SU-DHL-6 (cell line): ENCODE results near the gene RACGAP1.

Experiments
- H2AFZ ChIP-seq: fragments of 200-600 bp; sonication (generic); 2 replicates; pipeline ENCODE4 v1.6.1; 2014; ENCODE audit warnings: low read depth, mild to moderate bottlenecking, moderate library complexity, mixed read lengths, antibody characterized with exemption, low read length; ENCODE audit not compliant: severe bottlenecking
- H3F3A ChIP-seq: fragments of 200-600 bp; shearing (Covaris generic); 2 replicates; pipeline ENCODE4 v1.6.0; 2016; ENCODE audit warnings: antibody characterized with exemption, mild to moderate bottlenecking; ENCODE audit not compliant: insufficient read depth
- H3K27ac ChIP-seq: fragments of 200-600 bp; sonication (generic); 2 replicates; pipeline ENCODE4 v1.5.1; 2016; ENCODE audit warnings: low read depth, mild to moderate bottlenecking, low read length, moderate library complexity, mixed read lengths
- H3K27me3 ChIP-seq: fragments of 200-600 bp; sonication (generic), shearing (Covaris generic); 2 replicates; pipeline ENCODE4 v1.6.0; 2014; ENCODE audit warnings: mild to moderate bottlenecking, low read length
- H3K36me3 ChIP-seq: fragments of 200-600 bp; sonication (generic); 2 replicates; pipeline ENCODE4 v1.6.1; 2014; ENCODE audit warnings: mild to moderate bottlenecking, low read length, mixed read lengths
- H3K4me2 ChIP-seq: fragments of 300-600, 200-600 bp; shearing (Covaris generic), sonication (generic); 2 replicates; pipeline ENCODE4 v1.6.0; 2014; ENCODE audit warnings: low read length, low read depth, mild to moderate bottlenecking; ENCODE audit not compliant: poor library complexity, severe bottlenecking
- H3K4me3 ChIP-seq: fragments of 200-600 bp; sonication (generic); 2 replicates; pipeline ENCODE4 v1.5.1; 2014; ENCODE audit warnings: antibody characterized with exemption, low read length, mild to moderate bottlenecking, mixed read lengths; ENCODE audit not compliant: insufficient read depth, poor library complexity, severe bottlenecking
- H3K79me2 ChIP-seq: fragments of 200-600 bp; sonication (generic); 2 replicates; pipeline ENCODE4 v1.6.1; 2014; ENCODE audit warnings: mild to moderate bottlenecking, low read length, moderate library complexity; ENCODE audit not compliant: insufficient read depth
- H3K9ac ChIP-seq: fragments of 200-600 bp; sonication (generic); 2 replicates; pipeline ENCODE4 v1.7.0; 2014; ENCODE audit warnings: mild to moderate bottlenecking, low read length
- H3K9me2 ChIP-seq: fragments of 200-600 bp; sonication (generic); replicated peaks from 2 replicates; pipeline ENCODE4 v1.6.1; 2014; ENCODE audit warnings: low read length; ENCODE audit not compliant: insufficient read depth
- H3K9me3 ChIP-seq: fragments of 200-600 bp; sonication (generic); 2 replicates; pipeline ENCODE4 v1.6.1; 2014; ENCODE audit warnings: low read length, mixed read lengths; ENCODE audit not compliant: insufficient read depth
- H4K20me1 ChIP-seq: fragments of 200-600 bp; sonication (generic); 2 replicates; pipeline ENCODE4 v1.6.1; 2014; ENCODE audit warnings: low read depth, mild to moderate bottlenecking, antibody characterized with exemption, low read length, moderate library complexity, mixed read lengths
- CTCF ChIP-seq: fragments of 200-600 bp; sonication (generic); IDR thresholded peaks from one replicate; pipeline ENCODE4 v1.5.1; 2017; ENCODE audit warnings: antibody characterized with exemption, mild to moderate bottlenecking, low read length, moderate library complexity; ENCODE audit not compliant: insufficient read depth, poor library complexity, severe bottlenecking
- EZH2phosphoT487 ChIP-seq: fragments of 200-600 bp; sonication (generic), shearing (Covaris generic); conservative IDR thresholded peaks from 2 replicates; pipeline ENCODE4 v1.6.1; 2018; ENCODE audit warnings: mild to moderate bottlenecking, antibody characterized with exemption, low read length, moderate library complexity, mixed read lengths

RACGAP1 gene

GRCh38 chr12:50057896-50058670 is 32.8 kb upstream of the RACGAP1 start:
- Histone ChIP-seq H3K9ac (peak overlapping the region; percentile 54), H2AFZ (no peak overlapping the region), H3K79me2 (no peaks in the 10 kb centered on the region), H3K27ac (no peak overlapping the region), H3K9me3 (no peaks in the 10 kb centered on the region), H3K36me3 (no peaks in the 10 kb centered on the region), H3K27me3 (no peaks in the 10 kb centered on the region), H3K9me2 (no peaks in the 10 kb centered on the region), H4K20me1 (no peaks in the 10 kb centered on the region), H3K4me2 (peak overlapping the region; percentile 65), H3K4me3 (peak overlapping the region; percentile 63), H3F3A (no peaks in the 10 kb centered on the region)
- TF ChIP-seq CTCF, result no peak
- no peak for TF ChIP-seq EZH2phosphoT487

GRCh38 chr12:50057000-50057841 is 31.9 kb upstream of the RACGAP1 start, which contains the start of gene ASIC1:
ASIC1 (plus strand) TSS chr12:50057596; CDS start chr12:50058767, 1,171 bp downstream.
- H3F3A ChIP-seq, result no peaks in the 10 kb centered on the region
- peak within 1 kb of the TSS; percentile 65 for H3K4me2 ChIP-seq
- H4K20me1 ChIP-seq, result no peaks in the 10 kb centered on the region
- no peaks in the 10 kb centered on the region for H3K27me3 ChIP-seq
- H3K27ac ChIP-seq, result no peak within 1 kb of the TSS
- no peak for TF ChIP-seq CTCF
- no peak for TF ChIP-seq EZH2phosphoT487
- peak within 1 kb of the TSS; percentile 55 for H2AFZ ChIP-seq
- H3K36me3 ChIP-seq, result no peaks in the 10 kb centered on the region
- no peaks in the 10 kb centered on the region for H3K79me2 ChIP-seq
- H3K4me3 ChIP-seq, result peak within 1 kb of the TSS; percentile 63
- H3K9ac ChIP-seq, result peak within 1 kb of the TSS; percentile 54
- H3K9me3 ChIP-seq, result no peaks in the 10 kb centered on the region
- no peaks in the 10 kb centered on the region for H3K9me2 ChIP-seq

GRCh38 chr12:50056639-50056976 is 31.3 kb upstream of the RACGAP1 start:
- Histone ChIP-seq H3K9me2 (no peaks in the 10 kb centered on the region), H3K4me3 (no peak overlapping the region), H3F3A (no peaks in the 10 kb centered on the region), H3K9ac (no peak overlapping the region), H2AFZ (no peak overlapping the region), H4K20me1 (no peaks in the 10 kb centered on the region), H3K79me2 (no peaks in the 10 kb centered on the region), H3K27me3 (no peaks in the 10 kb centered on the region), H3K9me3 (no peaks in the 10 kb centered on the region), H3K36me3 (no peaks in the 10 kb centered on the region), H3K27ac (no peak overlapping the region), H3K4me2 (peak overlapping the region; percentile 65)
- TF ChIP-seq CTCF, result no peak
- no peak for TF ChIP-seq EZH2phosphoT487
